DMS53 treated with DMSO at 0.1 percent for 48 hours (cell line): ENCODE measurements around the gene BEX4.
"Not testable (repeated sequence)": the region's sequence is repeated elsewhere in the genome, so short reads cannot be mapped to it uniquely, and the experiment has no call there.

Experiments used
- DNase-seq: peaks from one replicate; lab custom pipeline; 2025; ENCODE audit not compliant: unreplicated experiment; lab: John Stamatoyannopoulos, UW

Gene BEX4

GRCh38 chrX:103214870-103215424 lies at the start of gene BEX4:
Gene BEX4, plus strand, starts transcription at chrX:103215108. Its CDS starts 1,046 bp downstream, at chrX:103216154.
- DNase-seq, result peak; percentile 54

- no peak for DNase-seq
Observed at GRCh38 chrX:103170216-103170615, 44.7 kb upstream of the BEX4 start.

- DNase-seq, result no peak
Observed at GRCh38 chrX:103171353-103171752, 43.6 kb upstream of the BEX4 start.

GRCh38 chrX:103175256-103175655 lies 39.7 kb upstream of the BEX4 start:
- DNase-seq, result not testable (repeated sequence)

GRCh38 chrX:103175944-103176753 lies 38.8 kb upstream of the BEX4 start:
- DNase-seq, result peak; percentile 44

GRCh38 chrX:103177556-103177955 lies 37.4 kb upstream of the BEX4 start:
- no peak for DNase-seq

- DNase-seq, result peak; percentile 37
Observed at GRCh38 chrX:103183912-103184311, 31.0 kb upstream of the BEX4 start.

GRCh38 chrX:103187953-103188475 lies 26.9 kb upstream of the BEX4 start:
- peak; percentile 4 for DNase-seq

- DNase-seq, result no peak
Observed at GRCh38 chrX:103197721-103198306, 17.1 kb upstream of the BEX4 start.

- not testable (repeated sequence) for DNase-seq
Observed at GRCh38 chrX:103198668-103199067, 16.2 kb upstream of the BEX4 start.

GRCh38 chrX:103201041-103201440 lies 13.9 kb upstream of the BEX4 start:
- no peak for DNase-seq

- no peak for DNase-seq
Observed at GRCh38 chrX:103210056-103210455, 4.9 kb upstream of the BEX4 start.

GRCh38 chrX:103211012-103211715 lies 3.7 kb upstream of the BEX4 start:
- DNase-seq, result peak; percentile 4

- DNase-seq, result no peak
Observed at GRCh38 chrX:103212749-103213457, 2.0 kb upstream of the BEX4 start.

GRCh38 chrX:103215425-103215991 lies 600 bp downstream of the BEX4 start:
- no peak for DNase-seq

- no peak for DNase-seq
Observed at GRCh38 chrX:103220511-103221323, 5.8 kb downstream of the BEX4 start.

GRCh38 chrX:103225918-103226317 lies 11.0 kb downstream of the BEX4 start:
- DNase-seq, result not testable (repeated sequence)

- DNase-seq, result no peak
Observed at GRCh38 chrX:103233263-103233662, 18.4 kb downstream of the BEX4 start.

- DNase-seq, result no peak
Observed at GRCh38 chrX:103234869-103235268, 20.0 kb downstream of the BEX4 start.
